Trophoblast cell (in vitro differentiated cells and primary cell): ENCODE data around the gene OPN1MW2.
"Not testable (repeated sequence)": the region's sequence is repeated elsewhere in the genome, so short reads cannot be mapped to it uniquely, and the experiment has no call there.

Source experiments
- DNase-seq, 2 donors: peaks; one replicate each; pipeline ENCODE4 v3.0.0-alpha.2; 2016
- H2AFZ ChIP-seq: 2 replicates; pipeline ENCODE4 v1.6.1; 2013; ENCODE audit warnings: low read length, moderate library complexity, mild to moderate bottlenecking; ENCODE audit not compliant: insufficient read depth, poor library complexity
- H2AK5ac ChIP-seq: 2 replicates; pipeline ENCODE4 v1.6.1; 2013; ENCODE audit warnings: mild to moderate bottlenecking, low read length
- H2BK120ac ChIP-seq: 2 replicates; pipeline ENCODE4 v1.6.1; 2013; ENCODE audit warnings: low read length, mild to moderate bottlenecking, moderate library complexity; ENCODE audit not compliant: insufficient read depth, poor library complexity
- H2BK12ac ChIP-seq: 2 replicates; pipeline ENCODE4 v1.6.1; 2013; ENCODE audit warnings: mild to moderate bottlenecking, low read length, moderate library complexity
- H2BK5ac ChIP-seq: 2 replicates; pipeline ENCODE4 v1.6.1; 2013; ENCODE audit warnings: low read length, low read depth, moderate library complexity, mild to moderate bottlenecking; ENCODE audit not compliant: poor library complexity
- H3K14ac ChIP-seq: 2 replicates; pipeline ENCODE4 v1.6.1; 2013; ENCODE audit warnings: mild to moderate bottlenecking, low read length
- H3K18ac ChIP-seq: 2 replicates; pipeline ENCODE4 v1.6.1; 2013; ENCODE audit warnings: mild to moderate bottlenecking, low read length
- H3K23ac ChIP-seq: 2 replicates; pipeline ENCODE4 v1.6.1; 2013; ENCODE audit warnings: low read length
- H3K27ac ChIP-seq: 2 replicates; pipeline ENCODE4 v1.5.1; 2013; ENCODE audit warnings: low read depth, mild to moderate bottlenecking, inconsistent platforms, low read length, moderate library complexity
- H3K27me3 ChIP-seq: 2 replicates; pipeline ENCODE4 v1.6.1; 2013; ENCODE audit warnings: inconsistent platforms, mild to moderate bottlenecking, low read length, moderate library complexity; ENCODE audit not compliant: insufficient read depth
- H3K36me3 ChIP-seq, 2 experiments: 1 replicate in 1 of 2; 2 replicates in 1 of 2; pipeline ENCODE4 v1.6.1; 2013; ENCODE audit warnings: low read length in 2 of 2, mild to moderate bottlenecking in 2 of 2, moderate library complexity in 1 of 2; ENCODE audit not compliant: insufficient read depth in 2 of 2, control insufficient read depth in 1 of 2
- H3K4ac ChIP-seq: 2 replicates; pipeline ENCODE4 v1.6.1; 2013; ENCODE audit warnings: low read depth, mild to moderate bottlenecking, low read length, moderate library complexity
- H3K4me1 ChIP-seq, 2 experiments: 1 replicate in 1 of 2; 2 replicates in 1 of 2; pipeline ENCODE4 v1.6.1; 2013; ENCODE audit warnings: low read length in 2 of 2, mild to moderate bottlenecking in 2 of 2, moderate library complexity in 1 of 2; ENCODE audit not compliant: insufficient read depth in 2 of 2, control insufficient read depth in 1 of 2
- H3K4me2 ChIP-seq: 2 replicates; pipeline ENCODE4 v1.6.1; 2013; ENCODE audit warnings: inconsistent platforms, mild to moderate bottlenecking, low read length, moderate library complexity
- H3K4me3 ChIP-seq: 2 replicates; pipeline ENCODE4 v1.5.1; 2013; ENCODE audit warnings: mild to moderate bottlenecking, low read depth, low read length, inconsistent platforms
- H3K79me1 ChIP-seq: one replicate; pipeline ENCODE4 v1.6.1; 2013; ENCODE audit warnings: low read length
- H3K79me2 ChIP-seq: 2 replicates; pipeline ENCODE4 v1.6.1; 2013; ENCODE audit warnings: low read length, mild to moderate bottlenecking; ENCODE audit not compliant: control insufficient read depth, insufficient read depth, poor library complexity
- H3K9ac ChIP-seq: 2 replicates; pipeline ENCODE4 v1.6.1; 2013; ENCODE audit warnings: mild to moderate bottlenecking, low read length
- H3K9me3 ChIP-seq: 2 replicates; pipeline ENCODE4 v1.6.1; 2013; ENCODE audit warnings: low read depth, mild to moderate bottlenecking, control low read depth, inconsistent platforms, low read length; ENCODE audit not compliant: insufficient read depth
- H4K12ac ChIP-seq: 2 replicates; pipeline ENCODE4 v1.6.1; 2013; ENCODE audit warnings: low read depth, mild to moderate bottlenecking, low read length, moderate library complexity
- H4K8ac ChIP-seq: 2 replicates; pipeline ENCODE4 v1.6.1; 2013; ENCODE audit warnings: low read depth, mild to moderate bottlenecking, low read length, moderate library complexity
- H4K91ac ChIP-seq: one replicate; pipeline ENCODE4 v1.6.1; 2013; ENCODE audit warnings: low read depth, mild to moderate bottlenecking, low read length, moderate library complexity
- WGBS: extraction: QIAGEN DNeasy Blood & Tissue Kit; methylation state at CpG from one replicate; pipeline ENCODE4 v1.1.7; 2013; ENCODE audit warnings: missing lambda C conversion rate; ENCODE audit not compliant: insufficient read length, insufficient coverage; ENCODE audit errors: extremely low coverage; 5-methylcytosine and 5-hydroxymethylcytosine counted together

Gene OPN1MW2

GRCh38 chrX:154183794-154184193 lies 35.8 kb upstream of the OPN1MW2 start:
- not testable (repeated sequence) for H3K79me2 ChIP-seq, H3K14ac ChIP-seq, H2AFZ ChIP-seq, H2BK120ac ChIP-seq, H4K8ac ChIP-seq, H3K27me3 ChIP-seq, H3K23ac ChIP-seq, H4K12ac ChIP-seq, H4K91ac ChIP-seq, H3K4me3 ChIP-seq, H3K4me1 ChIP-seq, DNase-seq, H3K27ac ChIP-seq, H2BK5ac ChIP-seq, H3K9ac ChIP-seq, H2AK5ac ChIP-seq, H3K9me3 ChIP-seq, H2BK12ac ChIP-seq, H3K4ac ChIP-seq, H3K4me2 ChIP-seq, H3K18ac ChIP-seq, H3K79me1 ChIP-seq, H3K36me3 ChIP-seq
- WGBS = no CpG with 5 or more reads among the region's 8 CpGs

GRCh38 chrX:154192846-154193245 lies 26.7 kb upstream of the OPN1MW2 start:
- not testable (repeated sequence) for H3K4me1 ChIP-seq, DNase-seq, H4K91ac ChIP-seq, H2AK5ac ChIP-seq, H3K23ac ChIP-seq, H3K4me3 ChIP-seq, H3K4me2 ChIP-seq, H3K36me3 ChIP-seq, H3K27me3 ChIP-seq, H3K4ac ChIP-seq, H3K79me2 ChIP-seq, H2AFZ ChIP-seq, H2BK120ac ChIP-seq, H3K18ac ChIP-seq, H4K8ac ChIP-seq, H4K12ac ChIP-seq, H3K9ac ChIP-seq, H3K9me3 ChIP-seq, H2BK12ac ChIP-seq, H3K79me1 ChIP-seq, H3K14ac ChIP-seq, H3K27ac ChIP-seq, H2BK5ac ChIP-seq
- no CpG with 5 or more reads among the region's 8 CpGs for WGBS

GRCh38 chrX:154194316-154194715 lies 25.2 kb upstream of the OPN1MW2 start:
- H3K79me1 ChIP-seq, H3K4ac ChIP-seq, H3K9ac ChIP-seq, H2BK120ac ChIP-seq, H3K23ac ChIP-seq, DNase-seq, H4K12ac ChIP-seq, H2AFZ ChIP-seq, H3K27ac ChIP-seq, H3K4me3 ChIP-seq, H3K14ac ChIP-seq, H3K36me3 ChIP-seq, H2BK12ac ChIP-seq, H3K4me1 ChIP-seq, H3K79me2 ChIP-seq, H4K8ac ChIP-seq, H3K27me3 ChIP-seq, H2AK5ac ChIP-seq, H3K9me3 ChIP-seq, H3K18ac ChIP-seq, H3K4me2 ChIP-seq, H2BK5ac ChIP-seq, H4K91ac ChIP-seq: not testable (repeated sequence)
- no CpG with 5 or more reads among the region's 2 CpGs for WGBS

- not testable (repeated sequence) for H3K4me1 ChIP-seq, DNase-seq, H3K14ac ChIP-seq, H3K9me3 ChIP-seq, H2AFZ ChIP-seq, H4K91ac ChIP-seq, H2AK5ac ChIP-seq, H3K4me2 ChIP-seq, H2BK12ac ChIP-seq, H3K9ac ChIP-seq, H3K79me2 ChIP-seq, H3K27me3 ChIP-seq, H2BK120ac ChIP-seq, H3K4ac ChIP-seq, H3K36me3 ChIP-seq, H3K27ac ChIP-seq, H4K8ac ChIP-seq, H3K79me1 ChIP-seq, H3K4me3 ChIP-seq, H3K18ac ChIP-seq, H3K23ac ChIP-seq, H4K12ac ChIP-seq, H2BK5ac ChIP-seq
- WGBS = no CpG with 5 or more reads among the region's 15 CpGs
Observed at GRCh38 chrX:154196466-154196865, 23.1 kb upstream of the OPN1MW2 start.
